LHCN-M2 (cell line): ENCODE data around the gene PANK2. TPM values are rescaled to one million over a fixed set of nuclear protein-coding genes. Genes with fewer than 3 reads are reported as not detected.
"Not testable (repeated sequence)": the region's sequence is repeated elsewhere in the genome, so short reads cannot be mapped to it uniquely, and the experiment has no call there.

Experiments
- DNase-seq: peaks from one replicate; pipeline ENCODE4 v3.0.0-alpha.2; 2012; ENCODE audit warnings: low read depth
- total RNA-seq: library from RNA; depleted of rRNA; stranded (reverse); fragments of >200 nt; gene quantifications from 2 replicates; pipeline ENCODE4 v1.2.3, GENCODE V29; 2014

PANK2 gene
- total RNA-seq, 1 experiment from 2014 or later: 53.8 TPM

DNA sequence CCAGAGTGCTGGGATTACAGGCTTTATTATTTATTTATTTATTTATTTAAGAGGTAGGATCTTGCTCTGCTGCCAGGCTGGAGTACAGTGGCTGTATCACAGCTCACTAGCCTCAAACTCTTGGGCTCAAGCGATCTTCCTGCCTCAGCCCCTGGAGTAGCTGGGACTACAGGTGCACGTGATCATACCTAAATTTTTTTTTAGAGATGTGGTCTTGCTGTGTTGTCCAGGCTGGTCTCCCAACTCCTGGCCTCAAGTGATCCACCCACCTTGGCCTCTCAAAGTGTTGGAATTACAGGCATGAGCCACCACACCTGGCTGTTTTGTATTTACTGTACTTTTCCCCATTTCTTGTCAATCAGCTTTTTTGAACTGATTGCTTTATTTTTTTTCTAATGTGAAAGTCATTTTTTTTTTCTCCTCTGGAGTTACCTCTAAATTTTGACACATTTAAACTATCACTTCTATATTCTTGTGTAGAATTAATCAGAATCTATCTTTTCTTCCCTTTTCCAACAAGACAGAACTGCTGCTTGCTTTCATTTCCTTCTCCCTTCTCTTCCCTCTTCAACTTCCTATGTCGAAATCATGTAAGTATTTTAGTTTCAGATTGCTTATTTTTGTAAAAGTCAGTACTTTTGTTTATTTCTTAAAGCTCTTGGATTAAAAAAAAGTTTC is 12.0 kb downstream of the PANK2 start:
- no peak for DNase-seq

DNA sequence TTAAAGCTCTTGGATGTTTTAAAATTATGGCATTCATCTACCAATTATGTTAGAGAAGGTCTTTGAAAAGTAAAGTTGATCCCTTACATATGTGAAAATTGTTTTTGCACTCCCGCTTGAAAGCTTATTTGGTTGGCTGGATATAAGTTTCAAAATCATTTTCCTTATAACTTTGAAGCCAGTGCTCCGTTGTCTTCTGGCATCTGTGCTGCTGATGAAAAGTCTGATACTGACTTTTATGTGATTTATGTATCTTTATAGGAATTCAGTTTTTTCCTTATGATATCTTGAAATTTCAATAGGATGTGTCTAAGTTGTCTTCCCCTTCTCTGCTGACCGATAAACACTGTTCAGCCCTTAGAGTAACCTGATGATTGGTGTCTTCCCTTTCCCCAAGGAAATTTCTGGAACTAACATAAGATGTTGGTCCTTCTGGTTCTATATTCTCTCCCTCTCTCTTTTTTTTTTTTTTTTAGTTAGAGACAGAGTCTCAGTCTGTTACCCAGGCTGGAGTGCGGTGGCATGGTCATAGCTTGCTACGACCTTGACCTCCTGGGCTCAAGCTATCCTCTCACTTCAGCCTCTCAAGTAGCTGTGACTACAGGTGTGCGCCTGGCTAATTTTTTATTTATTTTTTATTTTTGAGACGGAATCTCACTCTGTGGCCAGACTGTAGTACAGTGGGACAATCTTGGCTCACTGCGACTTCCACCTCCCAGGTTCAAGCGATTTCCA is 12.7 kb downstream of the PANK2 start:
- no peak for DNase-seq

DNA sequence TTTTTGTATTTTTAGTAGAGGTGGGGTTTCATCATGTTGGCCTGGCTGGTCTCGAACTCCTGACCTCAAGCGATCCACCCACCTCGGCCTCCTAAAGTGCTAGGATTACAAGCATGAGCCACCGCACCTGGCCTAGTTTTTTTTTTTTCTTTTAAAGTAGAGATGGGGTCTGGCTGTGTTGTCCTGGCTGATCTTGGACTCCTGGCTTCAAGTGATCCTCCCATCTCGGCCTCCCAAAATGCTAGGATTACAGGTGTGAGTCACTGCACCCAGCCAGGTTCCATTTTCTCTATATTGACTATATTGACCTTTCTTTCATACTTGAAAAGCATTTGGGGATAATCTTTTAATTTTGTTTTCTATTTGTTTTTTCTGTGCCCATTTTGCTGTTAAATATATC is 13.3 kb downstream of the PANK2 start:
- DNase-seq: no peak

DNA sequence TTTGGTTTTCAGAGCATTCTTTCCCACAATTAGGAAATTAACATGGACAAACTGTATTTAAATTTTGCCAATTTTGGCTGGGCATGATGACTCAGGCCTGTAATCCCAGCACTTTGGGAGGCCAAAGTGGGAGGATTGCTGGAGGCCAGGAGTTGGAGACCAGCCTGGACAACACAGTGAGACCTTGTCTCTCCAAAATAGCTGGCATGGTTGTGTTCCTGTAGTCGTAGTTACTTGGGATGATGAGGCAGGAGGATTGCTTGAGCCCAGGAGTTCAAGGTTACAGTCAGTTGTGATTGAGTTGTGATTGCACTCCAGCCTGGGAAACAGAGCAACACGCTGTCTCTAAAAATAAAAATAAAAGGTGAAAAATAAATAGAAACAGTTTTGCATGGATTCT is 15.0 kb downstream of the PANK2 start:
- no peak for DNase-seq

DNA sequence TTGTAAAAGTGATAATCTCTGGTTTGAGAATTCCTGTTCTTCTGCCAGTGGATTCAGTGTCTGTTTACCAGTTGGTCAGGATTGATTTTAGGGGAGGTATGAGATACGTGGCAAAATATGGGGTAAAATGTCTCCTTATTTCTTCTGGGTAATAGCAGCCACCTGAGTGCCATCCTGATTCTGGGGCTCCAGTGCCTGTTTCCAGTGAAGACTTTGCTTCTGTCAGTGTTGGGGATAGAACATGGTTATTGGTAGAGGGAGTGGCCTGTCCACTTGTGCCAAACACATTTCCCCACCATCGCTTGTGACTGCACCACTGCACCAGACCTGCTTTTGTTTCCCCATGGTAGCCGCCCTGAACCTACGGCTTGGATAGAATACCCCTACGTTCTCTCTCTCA is 15.7 kb downstream of the PANK2 start:
- no peak for DNase-seq

DNA sequence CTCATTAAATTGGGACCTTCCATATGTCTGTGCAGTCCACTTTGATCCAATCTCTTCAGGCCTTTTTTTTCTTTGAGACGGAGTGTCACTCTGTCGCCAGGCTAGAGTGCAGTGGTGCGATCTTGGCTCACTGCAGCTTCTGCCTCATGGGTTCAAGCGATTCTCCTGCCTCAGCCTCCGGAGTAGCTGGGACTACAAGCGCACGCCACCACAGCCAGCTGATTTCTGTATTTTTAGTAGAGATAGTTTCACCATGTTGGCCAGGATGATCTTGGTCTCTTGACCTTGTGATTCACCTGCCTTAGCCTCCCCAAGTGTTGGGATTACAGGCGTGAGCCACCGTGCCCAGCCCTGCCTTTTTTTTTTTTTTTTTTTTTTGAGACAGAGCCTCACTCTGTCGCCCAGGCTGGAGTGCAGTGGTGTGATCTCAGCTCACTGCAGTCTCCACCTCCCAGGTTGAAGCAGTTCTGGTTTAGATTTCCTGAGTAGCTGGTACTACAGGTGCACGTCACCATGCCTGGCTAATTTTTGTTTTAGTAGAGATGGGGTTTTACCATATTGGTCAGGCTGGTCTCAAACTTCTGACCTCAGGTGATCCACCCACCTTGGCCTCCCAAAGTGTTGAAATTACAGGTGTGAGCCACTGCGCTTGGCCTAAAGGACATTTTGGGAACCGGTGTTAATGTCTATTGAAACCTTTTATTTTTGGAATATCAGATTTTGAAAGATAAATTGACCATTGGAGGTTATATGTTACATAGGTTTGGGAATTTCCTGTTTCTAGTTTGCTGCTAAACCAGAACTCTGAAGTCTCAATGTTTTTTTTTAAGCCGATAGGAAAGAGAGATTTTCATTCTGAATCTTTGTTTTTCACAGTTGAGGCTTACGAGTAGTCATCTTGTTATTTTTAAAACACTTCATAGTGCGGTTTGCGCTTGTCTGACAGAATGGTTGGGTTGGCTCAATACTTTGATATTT is 17.8 kb downstream of the PANK2 start:
- not testable (repeated sequence) for DNase-seq

DNA sequence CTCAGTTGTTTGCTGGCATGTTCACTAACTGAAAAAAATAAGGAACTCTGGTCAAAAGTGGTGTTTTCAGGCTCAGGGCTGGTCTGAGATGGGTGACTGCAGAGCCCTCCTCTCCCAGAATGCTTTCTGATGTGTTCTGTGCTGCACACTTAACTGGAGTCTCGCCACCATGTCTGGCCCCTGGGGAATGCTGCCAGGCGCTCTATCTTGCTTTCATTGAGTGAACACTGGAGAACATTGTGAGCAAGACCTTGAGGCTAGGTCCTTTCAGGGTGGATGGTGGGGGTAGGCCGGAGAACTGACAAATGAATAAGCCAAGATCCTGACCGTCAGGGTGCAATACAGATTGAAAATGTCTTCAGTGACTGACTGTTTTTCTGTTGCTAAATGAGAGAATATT is 19.5 kb downstream of the PANK2 start:
- no peak for DNase-seq

DNA sequence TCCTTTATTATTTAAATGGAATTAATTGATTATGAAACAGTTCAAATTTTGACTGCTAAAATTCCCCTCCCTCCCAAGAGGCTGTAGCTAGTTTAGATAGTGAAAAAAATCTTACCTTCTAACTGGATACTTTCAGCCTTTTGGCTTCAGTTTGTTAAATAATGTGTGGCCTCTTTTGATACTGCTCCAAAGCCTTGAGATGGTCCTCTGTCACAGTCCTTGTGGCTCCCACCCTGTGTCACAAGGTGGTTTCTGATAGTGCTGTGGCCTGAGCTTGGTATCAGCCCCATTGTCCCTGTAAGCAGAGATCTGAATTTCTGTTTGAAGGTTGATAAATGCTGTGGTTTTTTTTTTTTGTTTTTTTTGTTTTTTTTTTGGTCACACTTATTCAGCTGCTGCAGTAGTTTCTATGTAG is 20.8 kb downstream of the PANK2 start:
- DNase-seq: no peak

DNA sequence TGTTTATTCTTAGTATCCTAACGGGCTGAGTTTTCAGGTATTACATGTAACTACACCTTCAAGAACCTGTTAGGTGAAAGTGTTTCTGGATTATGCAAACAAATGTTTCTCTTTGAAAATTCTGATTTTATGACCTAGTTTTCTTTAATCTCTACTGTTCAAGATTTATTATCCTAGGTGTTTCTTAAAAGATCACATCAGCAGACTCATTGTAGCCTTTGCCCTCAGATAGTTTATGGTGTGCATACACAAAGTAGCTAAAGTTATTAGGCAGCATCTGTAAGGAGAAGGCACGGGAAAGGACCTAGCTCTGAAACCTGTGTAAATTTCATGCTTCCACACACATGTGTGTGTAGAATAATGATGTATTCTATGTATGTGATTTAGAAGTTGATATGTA is 21.7 kb downstream of the PANK2 start:
- no peak for DNase-seq

DNA sequence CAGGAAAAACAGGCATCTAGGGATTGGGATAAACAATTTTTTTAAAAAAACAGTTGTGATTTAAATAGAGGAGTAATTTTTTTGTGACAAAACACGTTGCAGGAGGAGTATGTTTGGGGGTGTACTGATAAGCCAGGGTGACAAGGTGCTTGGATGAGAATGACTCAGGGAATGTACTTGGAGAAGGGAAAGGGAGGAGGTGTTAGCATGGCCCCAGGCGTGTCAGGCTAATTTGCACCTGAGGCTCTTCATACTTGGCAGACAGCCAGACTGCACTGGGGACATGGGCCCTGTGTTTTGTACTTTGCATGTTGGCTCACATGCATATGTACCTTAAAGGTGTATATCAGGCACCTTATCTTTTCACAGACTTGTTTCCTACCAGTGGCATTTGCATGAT is 22.8 kb downstream of the PANK2 start:
- no peak for DNase-seq

DNA sequence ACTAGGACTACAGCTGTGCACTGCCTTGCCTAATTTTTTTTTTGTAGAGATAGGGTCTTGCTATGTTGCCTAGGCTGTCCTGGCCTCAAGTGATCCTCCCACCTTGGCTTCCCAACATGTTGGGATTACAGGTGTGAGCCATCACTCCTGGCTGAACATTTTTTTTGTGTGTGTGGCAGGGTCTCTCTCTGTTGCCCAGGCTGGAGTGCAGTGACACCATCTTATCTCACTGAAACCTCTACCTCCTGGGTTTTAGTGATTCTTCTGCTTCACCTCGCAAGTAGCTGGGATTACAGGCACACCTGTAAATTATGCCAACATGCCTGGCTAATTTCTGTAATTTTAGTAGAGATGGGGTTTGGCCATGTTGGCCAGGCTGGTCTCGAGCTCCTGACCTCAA is 25.3 kb downstream of the PANK2 start:
- no peak for DNase-seq

DNA sequence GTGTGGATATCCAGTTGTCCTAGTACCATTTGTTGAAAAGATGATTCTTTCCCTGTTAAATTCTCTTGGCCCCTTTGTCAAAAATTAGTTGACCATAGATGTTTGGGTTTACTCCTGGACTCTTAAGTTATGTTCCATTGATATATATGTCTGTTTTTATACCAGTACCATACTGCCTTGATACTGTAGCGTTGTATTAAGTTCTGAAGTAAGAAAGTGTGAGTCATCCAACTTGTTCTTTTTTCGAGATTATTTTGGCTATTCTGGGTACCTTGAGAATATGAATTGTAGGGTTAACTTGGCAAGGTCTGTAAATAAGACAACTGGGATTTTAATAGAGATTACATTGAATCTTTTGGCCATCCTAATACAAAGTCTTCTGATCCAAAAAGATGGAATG is 26.5 kb downstream of the PANK2 start:
- DNase-seq: no peak

DNA sequence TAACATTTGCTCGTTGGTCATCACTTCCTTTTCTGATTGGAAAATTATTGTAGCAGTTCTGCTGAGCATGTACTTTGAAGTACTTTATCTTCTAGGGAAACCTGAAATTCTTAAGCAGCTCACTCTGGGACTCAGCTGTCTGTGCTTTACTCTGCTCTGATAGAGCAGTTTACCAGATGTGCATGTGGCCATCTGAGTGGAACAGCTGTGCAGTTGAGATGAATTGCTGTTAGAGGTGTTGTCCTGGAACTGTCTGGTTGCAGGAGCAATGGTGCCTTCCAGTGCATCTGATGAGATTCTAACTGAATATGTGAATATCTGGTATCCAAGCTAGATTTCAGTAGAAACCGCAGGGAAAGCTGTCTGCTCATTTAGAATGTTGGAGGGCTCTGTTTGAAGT is 27.2 kb downstream of the PANK2 start:
- no peak for DNase-seq

DNA sequence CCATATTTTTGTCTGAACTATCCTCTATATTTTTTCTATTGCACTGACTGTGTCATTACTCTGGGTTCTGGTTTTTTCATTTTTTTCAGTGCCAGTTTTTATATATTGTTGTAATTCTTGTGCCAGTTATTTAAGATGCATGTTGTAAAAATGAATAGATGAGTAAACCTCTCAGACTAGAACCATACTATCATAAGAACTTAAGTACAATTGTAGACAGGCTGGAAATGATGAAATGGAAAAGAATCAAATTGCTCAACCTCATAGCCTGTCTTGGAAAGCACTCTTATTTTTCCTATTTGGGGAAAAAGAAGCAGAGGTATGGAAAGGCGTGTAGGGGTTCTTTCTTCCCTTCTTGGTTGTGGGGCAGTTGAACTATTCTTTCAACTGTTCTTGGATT is 30.2 kb downstream of the PANK2 start:
- no peak for DNase-seq

DNA sequence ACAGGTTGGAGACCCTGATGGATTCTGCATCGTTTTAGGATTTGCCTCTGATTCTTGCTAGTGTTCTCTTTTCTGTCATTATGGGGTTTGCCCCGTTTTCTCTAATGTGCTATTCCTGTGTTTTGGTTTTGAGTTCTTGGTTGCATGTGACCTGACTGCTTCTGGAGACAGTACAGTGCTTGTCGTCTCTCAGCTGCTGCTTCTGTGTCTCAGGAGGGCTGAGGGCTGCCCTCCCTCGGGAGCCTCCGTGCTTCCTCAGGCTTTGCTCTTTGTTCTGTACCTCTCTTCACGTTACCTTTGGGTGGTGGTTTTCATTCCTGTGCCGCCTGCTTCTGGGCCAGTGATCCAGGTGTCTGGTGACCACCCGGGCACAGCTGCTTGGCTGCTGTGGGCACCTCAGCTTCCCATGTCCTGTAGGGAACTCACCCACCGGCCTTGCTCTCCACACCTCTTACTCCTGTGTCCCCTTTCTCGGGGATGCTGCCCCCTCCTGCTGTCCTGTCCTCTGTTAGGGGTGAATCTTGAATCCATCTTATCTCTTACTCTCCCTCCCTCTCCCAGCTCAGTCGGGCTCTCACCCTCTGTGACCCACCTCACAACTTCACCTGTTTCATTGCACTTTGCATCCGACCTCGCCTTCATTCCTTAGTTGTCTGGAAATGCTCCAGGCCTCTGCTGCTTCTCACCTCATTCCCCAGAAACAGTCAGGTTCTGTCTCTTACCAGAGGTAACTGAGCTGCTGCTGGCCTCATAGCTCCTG is 33.2 kb downstream of the PANK2 start:
- no peak for DNase-seq

DNA sequence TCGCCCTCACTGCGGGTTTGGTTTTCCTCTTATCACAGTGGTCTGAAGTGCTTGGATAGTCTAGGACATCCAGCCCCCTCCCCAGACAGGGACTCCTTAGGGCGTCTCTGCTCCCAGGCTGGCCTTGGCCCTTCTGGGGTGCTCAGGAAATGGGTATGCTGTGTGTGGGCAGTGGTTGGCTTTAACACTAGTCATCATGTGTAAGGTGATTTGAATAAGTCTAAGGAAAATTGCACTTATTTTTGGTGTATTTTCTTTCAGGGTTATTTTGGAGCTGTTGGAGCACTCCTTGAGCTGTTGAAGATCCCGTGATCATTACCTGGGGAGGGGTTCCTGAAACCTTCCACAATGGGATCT is 33.8 kb downstream of the PANK2 start:
- no peak for DNase-seq

DNA sequence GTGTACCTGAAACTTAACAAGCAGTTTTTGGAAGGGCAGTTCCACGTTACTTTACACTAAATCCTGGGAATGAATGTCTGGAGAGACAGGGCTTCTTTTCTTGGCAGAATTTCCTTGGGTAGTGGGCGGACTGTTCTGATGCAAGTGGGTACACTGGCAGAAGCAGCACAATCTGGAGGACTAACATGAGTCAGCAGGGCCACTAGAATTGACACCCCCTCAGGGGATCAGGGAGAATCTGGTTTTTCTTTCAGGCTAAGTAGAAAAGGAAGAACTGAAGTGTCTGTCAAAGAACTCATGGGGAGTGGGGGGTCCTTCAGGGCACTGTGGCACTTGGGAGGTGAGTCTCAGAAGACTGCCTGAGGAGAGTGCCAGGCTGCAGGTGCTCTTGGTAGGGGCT is 34.6 kb downstream of the PANK2 start:
- peak; percentile 52 for DNase-seq

DNA sequence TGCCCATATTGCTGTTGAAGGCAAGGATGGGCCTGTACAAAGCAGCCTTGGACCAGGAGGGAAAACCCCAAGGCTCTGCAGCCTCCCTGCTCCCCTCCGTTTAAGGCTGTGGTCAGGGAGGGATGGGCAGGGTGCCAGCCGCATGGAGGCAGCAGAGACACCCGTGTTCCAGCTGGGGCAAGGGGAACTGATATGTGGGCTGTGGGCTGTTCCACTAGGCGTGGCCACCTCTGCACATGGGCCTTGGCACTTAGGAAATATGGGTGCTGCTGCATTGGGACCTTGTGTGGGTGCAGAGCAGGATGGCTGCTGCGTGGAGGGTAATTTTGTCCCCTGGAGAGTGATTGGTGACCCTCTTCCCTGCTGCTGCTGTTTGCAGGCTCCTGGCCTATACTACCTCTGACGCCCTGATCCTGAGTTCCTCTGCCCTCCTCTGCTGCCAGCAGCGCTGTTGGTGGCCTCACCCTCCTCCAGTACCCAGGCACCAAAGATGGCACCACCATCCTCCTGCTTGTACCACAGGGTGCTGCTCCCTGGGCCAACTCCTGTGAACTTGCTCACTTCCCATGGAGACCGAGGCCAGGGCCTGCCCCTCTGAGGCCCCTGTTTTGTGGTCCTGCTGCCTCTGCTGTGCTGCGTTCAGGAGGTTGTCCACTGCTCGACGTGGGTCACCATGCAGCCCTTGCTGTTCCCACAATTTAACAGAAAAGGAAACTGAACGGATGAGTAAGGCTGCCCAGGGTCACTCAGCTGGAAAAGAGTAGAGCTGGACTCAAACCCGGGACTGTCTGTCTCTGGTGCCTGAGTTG is 35.3 kb downstream of the PANK2 start:
- DNase-seq: no peak

DNA sequence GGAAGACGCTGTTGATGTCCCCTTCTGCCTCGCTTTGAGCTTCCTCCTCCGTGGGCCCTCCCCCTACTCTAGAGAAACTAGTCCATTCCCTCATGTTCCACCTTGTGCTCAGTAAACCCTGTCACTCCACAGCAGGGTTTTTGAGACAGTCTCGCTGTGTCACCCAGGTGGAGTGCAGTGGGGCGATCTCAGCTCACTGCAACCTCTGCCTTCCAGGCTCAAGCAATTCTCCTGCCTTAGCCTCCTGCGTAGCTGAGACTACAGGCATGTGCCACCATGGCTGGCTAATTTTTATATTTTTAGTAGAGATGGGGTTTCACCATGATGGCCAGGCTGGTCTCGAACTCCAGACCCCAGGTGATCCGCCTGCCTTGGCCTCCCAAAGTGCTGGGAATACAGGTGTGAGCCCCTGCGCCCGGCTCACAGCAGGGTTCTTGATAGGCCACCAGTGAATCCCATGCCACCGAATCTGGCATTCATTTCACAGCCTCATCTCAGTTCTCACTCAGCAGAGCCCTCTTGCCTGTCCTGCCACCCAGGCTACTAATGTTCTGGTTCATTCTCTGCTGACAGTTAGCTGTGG is 36.0 kb downstream of the PANK2 start:
- DNase-seq: no peak

DNA sequence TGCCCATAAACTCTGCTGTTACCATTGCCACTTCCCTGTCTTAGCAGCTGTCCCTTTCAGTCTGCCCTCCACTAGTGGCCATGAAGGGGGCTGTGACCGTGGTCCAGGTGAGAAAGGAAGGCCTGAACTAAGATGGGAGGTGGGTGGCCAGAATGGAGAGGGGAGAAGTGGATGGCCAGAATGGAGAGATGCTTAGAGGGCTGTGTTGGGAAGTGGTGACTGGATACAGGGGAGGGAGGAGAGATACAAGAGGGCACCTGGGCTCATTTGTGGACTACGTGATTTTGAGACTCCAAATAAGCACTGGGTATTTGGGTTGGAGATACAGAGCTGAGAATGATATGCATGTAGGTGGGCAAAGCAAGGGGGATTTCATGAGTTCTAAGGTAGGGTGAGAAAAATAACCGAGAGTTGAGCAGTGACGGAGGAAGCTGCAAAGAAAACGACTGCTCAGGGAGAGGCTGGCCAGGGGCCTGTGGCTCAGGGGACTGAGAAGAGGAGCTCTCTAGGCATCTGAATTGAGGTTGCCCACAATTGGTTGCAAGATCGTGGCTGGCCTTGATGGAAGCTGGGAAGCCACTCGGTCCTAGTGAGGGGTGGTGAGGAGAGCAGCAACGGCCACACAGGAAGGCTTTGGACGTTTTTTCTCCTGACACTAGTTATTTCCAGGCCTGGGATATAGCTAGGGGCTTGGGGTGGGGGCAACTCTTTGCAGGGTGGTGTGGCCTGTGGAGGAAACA is 36.9 kb downstream of the PANK2 start:
- no peak for DNase-seq
